Colonic mucosa (tissue), 4 donors: ENCODE data around the gene GUCY1B1. TPM values are rescaled to one million over a fixed set of nuclear protein-coding genes. Genes with fewer than 3 reads are reported as not detected.

ENCODE experiments used
- DNase-seq: peaks from one replicate; pipeline ENCODE4 v3.0.0-alpha.2; 2020
- H3K27ac ChIP-seq: fragments of 200-600 bp; one replicate; pipeline ENCODE4 v1.8.0; 2021
- H3K27me3 ChIP-seq: fragments of 200-600 bp; one replicate; pipeline ENCODE4 v1.8.0; 2021
- H3K36me3 ChIP-seq: fragments of 200-600 bp; one replicate; pipeline ENCODE4 v1.8.0; 2021
- H3K4me1 ChIP-seq: fragments of 200-600 bp; one replicate; pipeline ENCODE4 v1.8.0; 2021; ENCODE audit warnings: mild to moderate bottlenecking
- H3K4me3 ChIP-seq: fragments of 200-600 bp; one replicate; pipeline ENCODE4 v1.8.0; 2021
- H3K9ac ChIP-seq, 2 donors: one replicate each; pipeline ENCODE4 v1.7.0; 2013; ENCODE audit warnings: control low read depth in 2 of 2, low read depth in 2 of 2, low read length in 2 of 2
- H3K9me3 ChIP-seq: fragments of 200-600 bp; one replicate; pipeline ENCODE4 v1.8.0; 2021
- intact Hi-C: fragments of 100-400 bp; cut with DNase I; formaldehyde crosslinking; loops from one replicate; pipeline ENCODE4 v1.14.1; 2022
- total RNA-seq, 2 donors: library from RNA; stranded (reverse); fragmentation: NEBNext Ultra II Directional in 1 of 2; extraction: Animal tissue kit (Norgen Biotek cat#: 25700) in 1 of 2; gene quantifications; one replicate each; pipeline ENCODE4 v1.2.1, GENCODE V29; 2021
- TF ChIP-seq, protein P1 (sequence below): fragments of 200-600 bp; IDR thresholded peaks from one replicate; pipeline ENCODE4 v1.8.0; 2022; ENCODE audit warnings: antibody characterized with exemption, mild to moderate bottlenecking
- donor health status: healthy.
- donor health status: DM: no; HTN: no; CAD: no.
- donor health status: DM: no; HTN: no; CAD: no.

Gene GUCY1B1
- 1 to 10 TPM; 1.2 to 5.8 TPM for total RNA-seq

GRCh38 chr4:155758481-155759371 lies at the start of gene GUCY1B1:
GUCY1B1 (plus strand) TSS chr4:155759021; CDS start chr4:155759141, 120 bp downstream.
- no peaks in the 10 kb centered on the region for H3K4me1 ChIP-seq
- H3K36me3 ChIP-seq = no peaks in the 10 kb centered on the region
- DNase-seq = peak; percentile 76
- TF ChIP-seq, protein P1, sequence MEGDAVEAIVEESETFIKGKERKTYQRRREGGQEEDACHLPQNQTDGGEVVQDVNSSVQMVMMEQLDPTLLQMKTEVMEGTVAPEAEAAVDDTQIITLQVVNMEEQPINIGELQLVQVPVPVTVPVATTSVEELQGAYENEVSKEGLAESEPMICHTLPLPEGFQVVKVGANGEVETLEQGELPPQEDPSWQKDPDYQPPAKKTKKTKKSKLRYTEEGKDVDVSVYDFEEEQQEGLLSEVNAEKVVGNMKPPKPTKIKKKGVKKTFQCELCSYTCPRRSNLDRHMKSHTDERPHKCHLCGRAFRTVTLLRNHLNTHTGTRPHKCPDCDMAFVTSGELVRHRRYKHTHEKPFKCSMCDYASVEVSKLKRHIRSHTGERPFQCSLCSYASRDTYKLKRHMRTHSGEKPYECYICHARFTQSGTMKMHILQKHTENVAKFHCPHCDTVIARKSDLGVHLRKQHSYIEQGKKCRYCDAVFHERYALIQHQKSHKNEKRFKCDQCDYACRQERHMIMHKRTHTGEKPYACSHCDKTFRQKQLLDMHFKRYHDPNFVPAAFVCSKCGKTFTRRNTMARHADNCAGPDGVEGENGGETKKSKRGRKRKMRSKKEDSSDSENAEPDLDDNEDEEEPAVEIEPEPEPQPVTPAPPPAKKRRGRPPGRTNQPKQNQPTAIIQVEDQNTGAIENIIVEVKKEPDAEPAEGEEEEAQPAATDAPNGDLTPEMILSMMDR = no peak
- peak within 1 kb of the TSS; percentile 59 for H3K4me3 ChIP-seq
- H3K27ac ChIP-seq = peak within 1 kb of the TSS; percentile 76
- intact Hi-C loops = no loop called here
- H3K9ac ChIP-seq = peak within 1 kb of the TSS; percentile 34 to 68
- H3K27me3 ChIP-seq = peaks cover 16% of the 10 kb centered on the region
- no peaks in the 10 kb centered on the region for H3K9me3 ChIP-seq

DNA sequence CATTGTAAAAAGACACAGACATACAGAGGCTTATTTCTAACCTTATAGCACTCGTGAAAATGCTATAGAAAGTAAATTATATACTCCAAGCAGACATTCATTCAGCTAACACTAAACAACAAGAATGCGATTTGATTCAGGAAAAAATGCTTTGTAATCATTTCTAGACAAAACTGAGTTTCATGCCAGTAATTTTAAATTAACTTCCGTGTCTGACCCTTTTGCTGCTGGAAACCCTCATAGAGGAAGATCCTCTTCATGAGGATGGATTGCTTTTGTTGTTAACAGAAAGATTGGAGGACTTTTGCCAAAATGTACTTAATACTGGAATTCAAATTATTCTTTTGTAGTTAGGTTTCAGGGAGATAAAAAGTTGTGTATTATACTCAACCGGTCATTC lies 48.9 kb upstream of the GUCY1B1 start:
- DNase-seq = no peak
- no peaks in the 10 kb centered on the region for H3K9me3 ChIP-seq
- no peaks in the 10 kb centered on the region for H3K4me1 ChIP-seq
- no peak overlapping the region for H3K4me3 ChIP-seq
- intact Hi-C loops = no loop called here
- no peaks in the 10 kb centered on the region for H3K36me3 ChIP-seq
- TF ChIP-seq, protein P1 = no peak
- no peak overlapping the region for H3K27ac ChIP-seq
- no peak overlapping the region for H3K9ac ChIP-seq
- H3K27me3 ChIP-seq = no peaks in the 10 kb centered on the region

- Histone ChIP-seq H3K36me3 (no peaks in the 10 kb centered on the region), H3K27ac (no peak overlapping the region), H3K4me1 (no peaks in the 10 kb centered on the region), H3K27me3 (no peaks in the 10 kb centered on the region), H3K4me3 (no peak overlapping the region), H3K9me3 (no peaks in the 10 kb centered on the region), H3K9ac (no peak overlapping the region)
- intact Hi-C loops = no loop called here
- no peak for DNase-seq
- TF ChIP-seq, protein P1 = no peak
These were observed 47.3 kb upstream of the GUCY1B1 start for GRCh38 chr4:155711556-155711955.

GRCh38 chr4:155712846-155713245 lies 46.0 kb upstream of the GUCY1B1 start:
- intact Hi-C loops = no loop called here
- TF ChIP-seq, protein P1 = no peak
- DNase-seq = no peak
- Histone ChIP-seq H3K36me3 (no peaks in the 10 kb centered on the region), H3K9me3 (no peaks in the 10 kb centered on the region), H3K27ac (no peak overlapping the region), H3K9ac (no peak overlapping the region), H3K4me1 (no peaks in the 10 kb centered on the region), H3K4me3 (no peak overlapping the region), H3K27me3 (no peaks in the 10 kb centered on the region)

- TF ChIP-seq, protein P1 = no peak
- no peaks in the 10 kb centered on the region for H3K9me3 ChIP-seq
- H3K27me3 ChIP-seq = no peaks in the 10 kb centered on the region
- no peaks in the 10 kb centered on the region for H3K4me1 ChIP-seq
- intact Hi-C loops = no loop called here
- H3K4me3 ChIP-seq = no peak overlapping the region
- no peak for DNase-seq
- H3K9ac ChIP-seq = no peak overlapping the region
- no peak overlapping the region for H3K27ac ChIP-seq
- H3K36me3 ChIP-seq = no peaks in the 10 kb centered on the region
These were observed 44.9 kb upstream of the GUCY1B1 start for GRCh38 chr4:155713911-155714310.
